Esophagus (tissue), 2 donors: Measurements from ENCODE around the gene CCNJ. TPM values are rescaled to one million over a fixed set of nuclear protein-coding genes. Genes with fewer than 3 reads are reported as not detected.

Experiments used
- H3K27ac ChIP-seq, 2 donors: one replicate each; pipeline ENCODE4 v1.5.1; 2013; ENCODE audit warnings: low read depth in 2 of 2, mild to moderate bottlenecking in 2 of 2, inconsistent platforms in 1 of 2, low read length in 1 of 2, moderate library complexity in 1 of 2
- H3K27me3 ChIP-seq, 2 donors: one replicate each; pipeline ENCODE4 v1.6.1; 2013; ENCODE audit warnings: low read length in 2 of 2, control low read depth in 1 of 2, mild to moderate bottlenecking in 1 of 2; ENCODE audit not compliant: insufficient read depth in 2 of 2, control insufficient read depth in 1 of 2
- H3K36me3 ChIP-seq, 2 donors: one replicate each; pipeline ENCODE4 v1.6.1; 2013; ENCODE audit warnings: low read length in 1 of 2; ENCODE audit not compliant: control insufficient read depth in 2 of 2, insufficient read depth in 2 of 2
- H3K4me1 ChIP-seq, 2 donors: one replicate each; pipeline ENCODE4 v1.6.1; 2013; ENCODE audit warnings: low read length in 1 of 2; ENCODE audit not compliant: control insufficient read depth in 2 of 2, insufficient read depth in 2 of 2
- H3K4me3 ChIP-seq, 2 donors: one replicate each; pipeline ENCODE4 v1.5.1; 2013; ENCODE audit warnings: low read length in 2 of 2, mild to moderate bottlenecking in 2 of 2, low read depth in 1 of 2, moderate library complexity in 1 of 2
- H3K9me3 ChIP-seq, 2 donors: one replicate each; pipeline ENCODE4 v1.6.1; 2013; ENCODE audit warnings: mild to moderate bottlenecking in 2 of 2, low read depth in 1 of 2, low read length in 1 of 2, moderate library complexity in 1 of 2; ENCODE audit not compliant: control insufficient read depth in 2 of 2, insufficient read depth in 1 of 2
- whole genome bisulfite sequencing, 2 donors: extraction: QIAGEN DNeasy Blood & Tissue Kit; methylation state at CpG; one replicate each; pipeline ENCODE4 v1.1.7; 2013; 5-methylcytosine and 5-hydroxymethylcytosine counted together
- polyA plus RNA-seq, 2 donors: library from polyadenylated mRNA; stranded (reverse); fragments of 200-250 nt; gene quantifications; one replicate each; pipeline ENCODE4 v1.2.3, GENCODE V29; 2013
- donor health status: healthy with polysubstance abuse.
- donor health status: Bipolar disorder and iron deficiency.

The CCNJ gene
- polyA plus RNA-seq, 2 donors, result 1.4 to 1.9 TPM

DNA sequence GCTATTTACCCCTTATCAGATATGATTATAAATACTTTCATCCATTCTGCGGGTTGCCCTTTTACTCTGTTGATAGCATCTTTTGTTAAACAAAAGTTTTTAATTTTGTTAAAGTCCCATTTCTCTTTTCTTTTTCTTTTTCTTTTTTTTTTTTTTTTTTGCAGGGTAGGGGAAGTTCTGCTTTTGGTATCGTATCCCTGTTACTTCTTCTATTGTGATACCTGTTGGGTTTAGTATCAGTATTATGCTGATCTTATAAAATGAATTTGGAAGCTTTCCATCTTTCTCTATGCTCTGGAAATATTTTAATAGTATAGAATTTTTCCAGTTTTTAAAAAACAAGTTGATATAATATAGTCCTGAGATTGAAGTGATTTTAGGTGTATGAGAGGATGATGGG is 6.0 kb downstream of the CCNJ start:
- WGBS, 2 donors, result 87 to 93% methylated on average over 2 of the region's 2 CpGs
- Histone ChIP-seq H3K36me3 (no peaks in the 10 kb centered on the region), H3K27me3 (no peaks in the 10 kb centered on the region), H3K27ac (no peak overlapping the region), H3K9me3 (no peaks in the 10 kb centered on the region), H3K4me1 (no peaks in the 10 kb centered on the region), H3K4me3 (no peak overlapping the region)

DNA sequence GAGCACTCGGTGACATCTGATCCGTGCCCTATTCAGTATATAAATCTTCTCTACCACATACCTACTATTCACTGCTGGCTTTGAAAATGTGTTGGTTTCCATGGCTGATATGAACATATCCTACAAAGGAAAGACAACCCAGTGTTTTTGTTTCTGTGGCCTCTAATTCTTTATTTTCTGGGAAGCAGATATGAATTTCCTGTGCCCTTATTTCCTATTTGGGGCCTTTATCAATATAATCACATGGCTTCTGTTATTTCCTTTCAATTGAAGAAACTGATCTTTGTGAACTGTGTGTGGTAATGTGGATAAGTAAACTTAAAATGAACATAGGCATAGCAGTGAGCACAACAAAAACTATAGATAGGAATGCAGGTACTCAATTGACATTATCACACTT is 10.6 kb downstream of the CCNJ start:
- H3K4me3 ChIP-seq, result no peak overlapping the region
- H3K9me3 ChIP-seq, result no peaks in the 10 kb centered on the region
- H3K27me3 ChIP-seq, result no peaks in the 10 kb centered on the region
- no peak overlapping the region for H3K27ac ChIP-seq
- H3K4me1 ChIP-seq, result no peaks in the 10 kb centered on the region
- WGBS, 2 donors, result 86 to 92% methylated on average over 2 of the region's 2 CpGs
- peaks cover 8% of the 10 kb centered on the region in 2 donors for H3K36me3 ChIP-seq

DNA sequence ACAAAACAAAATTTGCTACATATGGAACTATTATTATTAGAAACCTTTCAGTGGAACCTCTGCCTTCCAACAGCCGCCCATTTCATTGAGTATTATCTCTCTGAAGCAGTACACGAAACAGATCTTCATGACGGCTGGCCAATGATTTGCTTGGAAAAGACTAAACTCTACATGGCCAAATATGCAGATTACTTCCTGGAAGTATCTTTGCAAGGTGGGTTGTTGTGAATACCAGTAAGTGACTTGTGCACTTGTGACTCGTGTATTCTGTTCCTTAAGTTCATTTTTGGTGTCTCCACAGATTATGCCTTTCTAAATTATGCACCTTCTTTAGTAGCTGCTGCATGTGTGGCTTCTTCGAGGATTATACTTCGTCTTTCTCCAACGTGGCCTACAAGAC is 13.4 kb downstream of the CCNJ start:
- WGBS, 2 donors, result 97% methylated on average over 7 of the region's 7 CpGs

DNA sequence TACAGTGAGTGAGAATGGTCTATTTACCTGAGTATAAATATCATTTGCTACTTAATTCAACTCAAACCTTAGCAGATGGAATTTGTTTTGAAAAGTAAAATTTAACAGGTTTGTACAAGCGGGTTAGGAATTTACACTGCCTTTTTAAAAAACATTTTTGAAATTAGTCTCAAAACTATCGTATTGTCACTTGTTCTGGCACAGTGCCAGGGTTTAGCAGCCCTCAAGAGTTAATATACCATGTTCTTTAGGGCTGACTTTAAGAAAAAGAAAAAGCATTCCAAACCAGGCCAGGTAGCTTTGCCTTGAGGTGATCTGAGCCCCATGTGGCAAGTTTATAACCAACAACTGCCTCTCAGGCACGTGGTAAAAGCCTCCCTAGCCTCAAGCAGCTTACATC is 17.8 kb downstream of the CCNJ start:
- Histone ChIP-seq H3K4me1 (no peaks in the 10 kb centered on the region), H3K27me3 (no peaks in the 10 kb centered on the region), H3K4me3 (no peak overlapping the region), H3K36me3 (peaks cover 8% of the 10 kb centered on the region in 2 donors), H3K27ac (no peak overlapping the region), H3K9me3 (no peaks in the 10 kb centered on the region)
- 89 to 93% methylated on average over 3 of the region's 3 CpGs for WGBS, 2 donors

More for the DNA sequence above, 13.4 kb downstream of the CCNJ start:
- peaks cover 8% of the 10 kb centered on the region in 2 donors for H3K36me3 ChIP-seq
- H3K27me3 ChIP-seq, result no peaks in the 10 kb centered on the region
- H3K4me1 ChIP-seq, result no peaks in the 10 kb centered on the region
- H3K9me3 ChIP-seq, result no peaks in the 10 kb centered on the region
- H3K4me3 ChIP-seq, result no peak overlapping the region
- H3K27ac ChIP-seq, result no peak overlapping the region

- Histone ChIP-seq H3K4me3 (no peak overlapping the region), H3K9me3 (no peaks in the 10 kb centered on the region), H3K27ac (no peak overlapping the region), H3K4me1 (no peaks in the 10 kb centered on the region), H3K36me3 (no peaks in the 10 kb centered on the region), H3K27me3 (no peaks in the 10 kb centered on the region)
- 77 to 89% methylated on average over 2 of the region's 2 CpGs for WGBS, 2 donors
Measured at GRCh38 chr10:96072674-96073073, 29.3 kb downstream of the CCNJ start.

GRCh38 chr10:96073722-96074121 is 30.3 kb downstream of the CCNJ start:
- Histone ChIP-seq H3K4me1 (no peaks in the 10 kb centered on the region), H3K27me3 (no peaks in the 10 kb centered on the region), H3K36me3 (no peaks in the 10 kb centered on the region), H3K27ac (no peak overlapping the region), H3K9me3 (no peaks in the 10 kb centered on the region), H3K4me3 (no peak overlapping the region)
- 75 to 77% methylated on average over 1 of the region's 1 CpG for WGBS, 2 donors

DNA sequence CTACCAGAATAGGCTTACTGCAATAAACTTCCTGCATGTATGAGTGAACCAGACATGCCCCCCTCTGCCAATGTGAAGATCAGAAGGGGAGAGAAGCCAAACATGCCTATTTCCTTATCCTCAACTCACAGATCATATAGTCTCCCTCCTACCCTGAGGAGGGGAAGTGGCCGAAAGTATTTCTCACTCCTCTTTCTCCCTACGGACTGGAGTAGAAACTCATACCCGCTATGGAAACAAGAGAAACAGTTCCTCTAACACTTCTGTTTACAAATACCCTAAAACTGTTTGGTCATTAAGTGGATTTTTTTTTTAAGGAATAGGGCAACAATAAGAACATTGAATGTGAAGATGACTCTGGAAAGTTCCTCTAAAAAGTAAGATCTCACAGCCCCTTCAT is 31.4 kb downstream of the CCNJ start:
- H3K4me1 ChIP-seq, result no peaks in the 10 kb centered on the region
- no peak overlapping the region for H3K4me3 ChIP-seq
- no peaks in the 10 kb centered on the region for H3K36me3 ChIP-seq
- H3K9me3 ChIP-seq, result no peaks in the 10 kb centered on the region
- WGBS, 2 donors, result 95 to 97% methylated on average over 3 of the region's 3 CpGs
- no peak overlapping the region for H3K27ac ChIP-seq
- H3K27me3 ChIP-seq, result no peaks in the 10 kb centered on the region

GRCh38 chr10:96075977-96076376 is 32.6 kb downstream of the CCNJ start:
- Histone ChIP-seq H3K9me3 (no peaks in the 10 kb centered on the region), H3K4me3 (no peak overlapping the region)
- 44 to 46% methylated on average over 2 of the region's 2 CpGs for WGBS, 2 donors

DNA sequence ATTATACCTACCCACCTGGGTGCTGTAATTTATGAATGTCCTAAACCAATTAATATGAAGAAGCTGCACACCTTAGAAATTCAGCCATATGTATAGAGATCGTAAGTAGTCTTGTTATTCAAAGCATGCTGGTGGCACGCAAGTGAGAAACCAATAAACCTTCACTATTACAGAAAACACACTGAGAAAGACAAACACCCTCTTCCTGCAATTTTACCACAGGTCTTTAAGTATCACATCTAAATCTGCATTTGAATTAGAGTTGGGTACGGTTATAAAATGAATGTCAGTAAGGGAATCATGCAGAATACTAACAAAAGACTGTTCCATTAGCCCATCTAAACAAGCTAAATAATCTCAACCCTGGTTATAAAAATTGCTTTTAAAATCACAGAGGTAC is 33.8 kb downstream of the CCNJ start:
- H3K9me3 ChIP-seq, result no peaks in the 10 kb centered on the region
- H3K4me1 ChIP-seq, result no peaks in the 10 kb centered on the region
- H3K4me3 ChIP-seq, result no peak overlapping the region
- no peaks in the 10 kb centered on the region for H3K36me3 ChIP-seq
- H3K27me3 ChIP-seq, result no peaks in the 10 kb centered on the region
- no peak overlapping the region for H3K27ac ChIP-seq
- WGBS, 2 donors, result 86 to 94% methylated on average over 3 of the region's 3 CpGs

More at GRCh38 chr10:96075977-96076376, 32.6 kb downstream of the CCNJ start:
- Histone ChIP-seq H3K27ac (no peak overlapping the region), H3K27me3 (no peaks in the 10 kb centered on the region), H3K4me1 (no peaks in the 10 kb centered on the region), H3K36me3 (no peaks in the 10 kb centered on the region)

- no peaks in the 10 kb centered on the region for H3K27me3 ChIP-seq
- no peaks in the 10 kb centered on the region for H3K4me1 ChIP-seq
- 83 to 92% methylated on average over 2 of the region's 2 CpGs for WGBS, 2 donors
- no peak overlapping the region for H3K27ac ChIP-seq
- H3K9me3 ChIP-seq, result no peaks in the 10 kb centered on the region
- H3K36me3 ChIP-seq, result no peaks in the 10 kb centered on the region
- no peak overlapping the region for H3K4me3 ChIP-seq
Measured at GRCh38 chr10:96082153-96082552, 38.8 kb downstream of the CCNJ start.
